Measurements from ENCODE around the gene CST1.
"Not testable (repeated sequence)": the region's sequence is repeated elsewhere in the genome, so short reads cannot be mapped to it uniquely, and the experiment has no call there.

CST1 gene

GRCh38 chr20:23755131-23755611 lies 4.4 kb upstream of the CST1 start:
- not testable (repeated sequence) for DNase-seq (ENCODE audit: low read depth in 2 of 2)

- no peak for DNase-seq (ENCODE audit: low read depth in 2 of 2)
These were observed 4.0 kb upstream of the CST1 start for GRCh38 chr20:23754731-23755130.

DNA sequence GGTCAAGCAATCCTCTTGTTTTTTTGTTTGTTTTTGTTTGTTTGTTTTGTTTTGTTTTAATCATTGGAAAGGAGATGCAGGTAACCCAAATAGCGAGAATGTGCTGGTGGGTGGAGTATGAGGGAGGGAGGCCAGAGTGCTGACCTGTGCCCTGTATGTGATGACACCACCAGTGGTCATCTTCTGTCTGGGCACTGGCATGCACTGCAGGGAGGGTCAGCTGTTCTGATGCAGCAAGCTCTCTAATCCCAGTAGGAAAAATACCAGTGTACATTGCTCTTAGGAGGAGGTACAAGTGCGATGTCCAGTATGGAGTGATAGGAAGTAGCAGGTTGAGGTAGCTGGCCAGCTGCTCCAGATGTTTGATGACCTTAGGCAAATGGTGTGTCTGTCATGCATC lies 2.9 kb upstream of the CST1 start:
- DNase-seq (ENCODE audit: low read depth in 2 of 2) = no peak

- no peak for DNase-seq (ENCODE audit: low read depth in 2 of 2)
These were observed 2.4 kb upstream of the CST1 start for GRCh38 chr20:23753194-23753548.

DNA sequence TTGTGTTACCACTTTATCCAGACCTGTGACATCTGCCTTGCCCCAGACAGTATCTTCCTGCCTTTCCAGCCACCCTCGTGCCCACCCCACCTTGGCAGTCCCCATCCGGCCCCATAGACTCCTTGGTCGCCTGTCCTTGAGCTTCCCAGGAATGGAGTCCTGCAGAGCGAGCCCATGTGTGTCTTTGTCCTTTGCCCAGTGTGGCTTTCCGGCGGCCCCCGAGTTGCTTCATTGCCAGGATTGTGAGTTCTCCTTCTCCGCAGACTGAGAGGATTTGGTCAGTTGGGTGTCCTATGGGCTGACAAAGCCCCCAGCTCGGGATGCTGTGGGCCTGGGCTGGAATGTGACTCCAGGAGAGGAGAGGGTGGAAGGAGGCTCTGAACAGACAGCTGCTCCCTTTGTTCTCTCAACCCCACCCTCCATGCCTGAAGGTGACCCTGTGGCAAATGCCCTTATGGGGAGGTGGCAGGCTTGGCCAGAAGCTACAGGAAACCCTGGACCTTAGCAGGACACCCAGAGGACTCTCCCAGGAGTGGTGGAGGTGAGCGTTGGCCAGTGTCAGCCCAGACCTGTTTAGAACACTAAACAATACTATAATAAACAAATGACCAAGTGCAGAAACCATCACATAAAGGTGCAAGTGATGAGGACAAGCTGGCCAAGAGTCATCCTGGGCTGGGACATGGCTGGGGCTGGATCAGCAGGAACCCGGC lies 1.9 kb upstream of the CST1 start:
- DNase-seq (ENCODE audit: low read depth in 2 of 2) = no peak

GRCh38 chr20:23752019-23752418 lies 1.3 kb upstream of the CST1 start:
- no peak for DNase-seq (ENCODE audit: low read depth in 2 of 2)

GRCh38 chr20:23749746-23750145 lies 989 bp downstream of the CST1 start:
- DNase-seq (ENCODE audit: low read depth in 2 of 2) = no peak

- not testable (repeated sequence) for DNase-seq (ENCODE audit: low read depth in 2 of 2)
These were observed 1.8 kb downstream of the CST1 start for GRCh38 chr20:23748975-23749374.

DNA sequence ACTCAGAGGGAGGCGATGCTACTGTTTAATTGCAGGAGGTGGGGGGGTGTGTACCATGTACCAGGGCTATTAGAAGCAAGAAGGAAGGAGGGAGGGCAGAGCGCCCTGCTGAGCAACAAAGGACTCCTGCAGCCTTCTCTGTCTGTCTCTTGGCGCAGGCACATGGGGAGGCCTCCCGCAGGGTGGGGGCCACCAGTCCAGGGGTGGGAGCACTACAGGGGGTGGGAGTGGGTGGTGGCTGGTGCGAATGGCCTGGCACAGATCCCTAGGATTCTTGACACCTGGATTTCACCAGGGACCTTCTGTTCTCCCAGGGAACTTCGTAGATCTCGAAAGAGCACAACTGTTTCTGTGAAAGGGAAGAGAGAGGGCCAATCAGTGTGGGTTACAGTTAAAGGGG lies 3.2 kb downstream of the CST1 start:
- DNase-seq (ENCODE audit: low read depth in 2 of 2) = not testable (repeated sequence)

- DNase-seq (ENCODE audit: low read depth in 2 of 2) = not testable (repeated sequence)
These were observed 3.6 kb downstream of the CST1 start for GRCh38 chr20:23747092-23747491.

GRCh38 chr20:23746321-23746720 lies 4.4 kb downstream of the CST1 start:
- no peak for DNase-seq (ENCODE audit: low read depth in 2 of 2)

DNA sequence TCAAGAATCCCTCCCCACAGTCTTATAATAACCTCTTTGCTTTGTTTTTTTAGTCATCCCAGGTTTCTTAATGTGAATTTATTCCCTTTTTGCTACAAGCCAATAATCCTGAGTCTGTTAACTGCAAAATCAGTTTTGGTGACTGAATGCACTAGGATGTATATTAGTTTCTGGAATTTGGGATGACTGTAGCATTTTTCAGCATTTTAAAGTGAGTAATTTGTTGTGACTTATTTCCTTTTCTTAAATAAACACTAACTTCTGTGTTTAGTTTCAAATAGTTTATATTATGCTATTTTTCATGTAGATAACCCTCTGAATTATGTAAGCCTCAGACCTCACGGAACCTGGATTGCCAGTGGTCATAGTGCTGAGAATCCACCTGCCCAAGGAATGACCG lies 5.5 kb downstream of the CST1 start:
- DNase-seq (ENCODE audit: low read depth in 2 of 2) = no peak

GRCh38 chr20:23744817-23745216 lies 5.9 kb downstream of the CST1 start:
- DNase-seq (ENCODE audit: low read depth in 2 of 2) = no peak

DNA sequence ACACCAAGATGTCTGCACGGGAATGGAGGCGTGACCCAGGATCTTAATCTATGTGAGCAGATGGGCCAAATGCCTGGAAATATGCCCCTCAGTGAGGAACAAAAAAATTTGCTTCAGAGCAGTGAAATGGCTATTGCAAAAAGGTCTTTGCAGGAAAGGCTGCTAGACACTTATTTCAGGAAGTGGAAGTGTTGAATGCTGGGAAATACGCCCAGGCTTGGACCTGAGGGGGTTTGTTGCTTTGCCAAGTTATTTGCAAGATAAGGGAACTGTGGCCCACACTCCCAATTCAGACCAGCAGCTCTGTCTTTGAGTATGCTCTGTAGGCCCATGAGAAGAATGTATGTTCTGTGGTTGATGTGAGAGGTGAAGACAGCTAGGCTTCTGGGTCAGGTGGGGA lies 15.3 kb downstream of the CST1 start:
- DNase-seq (ENCODE audit: low read depth in 2 of 2) = not testable (repeated sequence)

- not testable (repeated sequence) for DNase-seq (ENCODE audit: low read depth in 2 of 2)
These were observed 15.8 kb downstream of the CST1 start for GRCh38 chr20:23734949-23735348.

- DNase-seq (ENCODE audit: low read depth in 2 of 2) = not testable (repeated sequence)
These were observed 16.3 kb downstream of the CST1 start for GRCh38 chr20:23734440-23734839.

GRCh38 chr20:23727016-23727415 lies 23.7 kb downstream of the CST1 start:
- DNase-seq (ENCODE audit: low read depth in 2 of 2) = no peak

GRCh38 chr20:23725102-23725501 lies 25.6 kb downstream of the CST1 start:
- no peak for DNase-seq (ENCODE audit: low read depth in 2 of 2)

DNA sequence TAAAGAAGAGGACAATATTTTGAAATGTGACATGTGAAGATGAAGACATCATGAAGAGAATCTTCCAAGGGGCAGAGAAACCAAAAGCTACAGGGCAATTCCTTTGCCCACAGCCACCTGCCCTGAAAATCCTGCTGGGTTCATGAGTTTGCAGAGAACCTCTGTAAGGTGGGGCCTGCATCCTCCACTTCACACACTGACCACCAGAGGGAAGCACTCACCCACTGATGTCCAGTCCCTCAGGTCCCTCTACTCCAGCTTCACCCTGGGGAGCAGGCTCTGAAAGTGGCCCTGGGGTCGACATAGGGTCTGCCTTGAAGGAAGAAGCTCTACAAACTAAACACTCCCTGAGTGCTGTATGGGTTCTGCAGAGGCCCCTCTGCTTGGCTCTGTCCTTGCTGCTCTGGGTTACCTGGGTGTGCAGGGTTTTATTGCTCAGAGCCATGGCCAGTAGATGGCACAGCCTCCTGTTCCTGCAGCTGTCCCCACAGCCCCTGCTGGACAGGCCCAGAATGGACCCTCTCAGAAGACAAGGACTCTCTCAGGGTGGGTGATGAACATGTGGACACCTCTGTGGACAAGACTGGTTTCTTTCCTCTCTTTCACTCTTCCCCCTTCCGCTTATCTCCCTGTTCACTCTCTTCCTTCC lies 27.0 kb downstream of the CST1 start:
- DNase-seq (ENCODE audit: low read depth in 2 of 2) = peak in 1 of 2 experiments; percentile 13

- DNase-seq (ENCODE audit: low read depth in 2 of 2) = not testable (repeated sequence)
These were observed 27.9 kb downstream of the CST1 start for GRCh38 chr20:23722851-23723250.

DNA sequence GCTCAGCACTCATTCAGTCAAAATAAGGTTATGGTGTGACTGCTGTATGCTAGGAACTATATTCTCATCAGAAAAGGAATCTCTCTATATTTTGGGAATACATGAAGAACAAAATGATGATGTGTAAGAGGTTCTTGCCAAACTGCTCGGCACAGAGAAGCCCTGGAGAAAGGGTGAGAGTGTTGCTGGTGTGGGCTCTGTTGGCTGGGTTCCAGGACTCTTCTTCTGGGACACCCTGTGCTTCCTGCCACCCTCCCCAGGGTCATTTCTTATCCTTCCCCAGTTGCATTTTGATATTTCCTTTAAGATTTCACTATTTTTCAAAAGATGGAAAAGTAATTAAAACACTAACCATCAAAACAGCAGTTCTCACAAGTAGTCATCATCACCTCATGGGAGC lies 28.8 kb downstream of the CST1 start:
- no peak for DNase-seq (ENCODE audit: low read depth in 2 of 2)

- not testable (repeated sequence) for DNase-seq (ENCODE audit: low read depth in 2 of 2)
These were observed 31.4 kb downstream of the CST1 start for GRCh38 chr20:23719351-23719750.

DNA sequence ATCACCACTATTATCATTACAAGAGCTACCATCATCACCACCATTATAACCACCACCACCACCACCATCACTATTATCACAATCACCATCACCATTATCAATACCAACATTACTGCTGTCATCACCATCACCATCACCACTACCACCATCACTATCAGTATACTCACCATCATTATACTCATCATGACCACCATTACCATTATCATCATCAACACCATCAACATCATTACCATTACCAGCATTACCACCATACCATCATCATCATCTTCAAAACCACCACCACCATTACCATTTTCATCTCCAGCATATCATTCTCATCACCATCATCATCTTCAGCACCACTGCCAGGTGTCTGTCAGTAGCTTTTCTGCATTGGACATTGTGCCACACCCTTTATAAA lies 39.0 kb downstream of the CST1 start:
- DNase-seq (ENCODE audit: low read depth in 2 of 2) = not testable (repeated sequence)
